HG02973 (cell line): ENCODE data around the gene AGMO.
"Not testable (repeated sequence)": the region's sequence is repeated elsewhere in the genome, so short reads cannot be mapped to it uniquely, and the experiment has no call there.

Source experiments
- ATAC-seq: cut with Tn5 transposase; IDR thresholded peaks from one replicate; pipeline ENCODE4 v1.9.1; 2021; ENCODE audit warnings: moderate library complexity; ENCODE audit not compliant: unreplicated experiment

The AGMO gene

GRCh38 chr7:15560968-15561367 lies 847 bp downstream of the AGMO start:
- ATAC-seq = no peak

- ATAC-seq = no peak
Observed at GRCh38 chr7:15559416-15559928, 2.3 kb downstream of the AGMO start.

DNA sequence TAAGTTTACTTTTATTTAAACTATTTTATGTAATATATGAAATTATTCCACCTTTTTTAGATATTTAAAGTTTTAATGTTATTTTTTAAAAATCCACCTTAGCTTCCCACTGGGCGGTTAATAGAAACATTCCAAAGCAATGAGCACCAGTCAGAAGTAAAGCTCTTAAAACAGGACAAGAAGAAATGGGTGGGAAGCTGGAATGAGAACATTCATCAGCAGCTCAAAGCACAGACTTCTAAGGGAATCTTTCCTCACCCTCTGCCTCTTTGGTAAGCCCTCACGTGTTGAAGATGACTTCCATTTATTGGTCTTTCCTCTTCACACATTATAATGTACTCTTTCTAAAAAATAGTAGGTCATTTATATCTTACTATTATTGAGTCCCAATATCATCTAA lies 3.1 kb downstream of the AGMO start:
- ATAC-seq = no peak

GRCh38 chr7:15557686-15558085 lies 4.1 kb downstream of the AGMO start:
- no peak for ATAC-seq

GRCh38 chr7:15557186-15557585 lies 4.6 kb downstream of the AGMO start:
- ATAC-seq = no peak

DNA sequence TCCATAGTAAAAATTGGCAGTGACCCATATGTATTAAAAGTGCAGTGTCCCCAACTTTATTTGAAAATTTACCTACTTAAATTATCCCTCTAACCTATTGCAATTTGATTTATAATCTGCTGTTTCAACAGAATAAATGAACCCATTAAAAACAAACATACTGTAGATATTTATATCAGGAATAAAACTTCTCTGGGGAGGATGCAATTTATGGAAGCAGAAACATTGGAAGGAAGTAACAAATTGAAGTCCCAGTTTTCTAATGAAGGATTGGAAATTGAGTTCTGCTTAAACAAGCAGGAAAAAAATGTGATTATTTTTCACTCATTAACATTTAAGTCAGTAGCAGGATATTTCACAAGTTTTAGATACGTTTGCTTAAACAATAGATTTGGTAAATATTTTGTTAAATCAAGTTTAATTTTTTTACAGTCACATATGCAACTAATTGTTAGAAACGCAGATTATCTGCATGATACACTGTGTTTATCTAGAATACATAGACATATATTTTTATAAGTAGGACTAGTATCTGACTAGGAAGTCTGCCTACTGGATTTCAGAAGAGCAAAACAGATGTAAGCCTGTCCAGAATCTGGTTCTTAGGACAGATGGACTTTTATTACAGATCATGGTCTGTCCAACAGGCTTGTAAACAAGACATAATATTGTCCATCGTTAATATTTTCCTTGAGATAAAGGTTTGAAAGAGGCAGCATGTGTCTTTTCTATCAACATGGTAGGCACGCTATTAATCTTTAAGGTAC lies 5.3 kb downstream of the AGMO start:
- ATAC-seq = no peak

DNA sequence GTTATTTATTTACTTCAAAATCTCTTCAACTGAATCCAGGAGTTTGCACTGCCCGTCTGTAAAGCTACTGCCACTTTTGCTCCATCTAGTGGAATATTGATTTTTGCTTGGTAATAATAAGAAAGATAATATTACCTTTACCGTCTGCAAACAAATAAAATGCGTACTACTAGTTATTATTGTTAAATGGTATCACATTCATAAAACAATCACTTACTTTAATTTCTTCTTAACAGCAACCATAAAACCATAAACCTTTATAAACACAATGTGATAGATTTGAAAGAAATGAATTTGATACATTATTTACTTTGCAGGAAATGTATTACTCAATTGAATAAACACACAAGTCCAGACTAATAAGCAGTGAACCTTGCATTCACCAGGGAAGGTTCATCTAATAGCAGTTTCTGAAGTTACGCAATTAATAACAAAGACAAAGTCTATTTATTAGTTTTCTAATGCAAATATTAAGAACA lies 6.4 kb downstream of the AGMO start:
- ATAC-seq = no peak

DNA sequence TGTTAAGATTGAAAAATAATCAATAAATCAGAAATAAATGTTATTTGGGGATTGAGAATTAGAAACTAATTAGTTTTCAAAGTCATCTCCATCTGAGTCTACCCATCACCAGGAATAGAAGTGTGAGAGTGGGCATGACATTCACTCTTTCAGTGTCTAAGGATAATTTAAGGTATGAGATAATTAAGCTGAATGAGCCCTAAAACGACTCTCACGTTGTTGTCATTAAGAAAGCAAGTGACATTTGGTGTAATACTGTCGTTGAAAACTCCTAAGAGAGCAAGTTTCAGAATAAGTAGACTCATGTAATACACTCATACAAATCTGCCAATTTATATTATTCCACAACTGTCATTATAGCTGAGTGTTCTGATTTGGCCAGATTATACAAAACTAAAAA lies 7.1 kb downstream of the AGMO start:
- ATAC-seq = no peak

DNA sequence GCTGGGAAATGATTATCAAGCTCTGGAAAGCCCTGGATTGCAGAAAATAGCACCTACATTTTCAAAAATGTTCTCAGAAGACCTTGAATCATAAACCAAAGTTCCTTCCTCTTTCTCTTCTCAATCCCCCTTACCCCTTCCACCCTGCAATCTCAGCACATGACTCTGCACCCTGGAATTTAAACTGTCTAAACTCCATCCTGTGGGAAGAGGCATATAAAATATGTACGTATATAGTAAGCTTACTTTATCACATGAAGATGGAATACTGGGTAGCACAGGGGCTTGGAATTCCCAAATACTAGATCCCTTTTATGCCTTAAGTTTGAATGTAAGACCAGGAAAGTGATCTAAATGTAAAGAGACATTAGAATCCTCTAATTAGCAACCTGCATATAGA lies 7.7 kb downstream of the AGMO start:
- no peak for ATAC-seq

- ATAC-seq = not testable (repeated sequence)
Observed at GRCh38 chr7:15547320-15547719, 14.5 kb downstream of the AGMO start.

DNA sequence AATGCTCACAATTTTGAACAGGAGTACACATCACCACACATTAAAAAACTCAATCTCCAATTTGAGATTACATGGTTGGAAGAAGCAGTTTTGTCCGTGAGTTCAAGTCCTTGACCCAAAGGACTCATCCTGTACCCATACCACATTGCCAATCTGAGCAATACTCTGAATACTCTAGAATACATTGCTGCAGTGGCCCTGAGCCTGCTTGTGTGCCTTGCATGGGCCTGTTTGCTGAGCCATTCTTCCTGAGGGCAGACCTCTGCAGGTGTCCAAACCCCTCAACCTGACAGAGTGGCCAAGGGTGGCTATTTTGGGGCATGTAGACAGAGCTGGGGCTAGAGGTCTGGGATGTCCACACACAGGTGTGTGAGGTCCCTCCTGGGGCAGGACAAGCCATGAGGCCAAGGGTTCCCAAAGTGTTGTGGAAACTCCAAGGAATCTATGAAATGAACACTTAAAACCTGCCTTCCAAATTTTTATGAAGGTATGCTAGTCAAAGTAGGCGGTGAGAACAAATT lies 15.5 kb downstream of the AGMO start:
- ATAC-seq = no peak

- no peak for ATAC-seq
Observed at GRCh38 chr7:15544050-15544449, 17.8 kb downstream of the AGMO start.

DNA sequence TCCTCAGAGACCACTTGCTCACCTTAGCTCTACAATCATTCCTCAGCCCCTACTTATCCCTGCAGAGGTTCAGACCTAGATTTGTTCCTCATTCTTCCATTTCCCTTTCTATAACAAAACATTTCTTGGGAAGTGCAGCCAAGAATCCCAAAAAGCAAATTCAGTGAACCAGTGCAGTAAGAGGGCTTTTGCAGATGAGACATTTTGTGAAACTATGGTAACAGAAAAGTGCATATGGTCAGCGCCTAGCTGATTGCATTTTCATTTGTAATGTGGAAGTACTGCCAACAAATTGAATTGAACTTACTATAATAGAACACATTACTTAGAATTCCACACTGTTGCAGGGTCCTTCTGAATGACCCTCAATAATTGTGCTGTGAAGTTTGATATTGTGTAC lies 18.6 kb downstream of the AGMO start:
- no peak for ATAC-seq

GRCh38 chr7:15527648-15528047 lies 34.2 kb downstream of the AGMO start:
- ATAC-seq = no peak

DNA sequence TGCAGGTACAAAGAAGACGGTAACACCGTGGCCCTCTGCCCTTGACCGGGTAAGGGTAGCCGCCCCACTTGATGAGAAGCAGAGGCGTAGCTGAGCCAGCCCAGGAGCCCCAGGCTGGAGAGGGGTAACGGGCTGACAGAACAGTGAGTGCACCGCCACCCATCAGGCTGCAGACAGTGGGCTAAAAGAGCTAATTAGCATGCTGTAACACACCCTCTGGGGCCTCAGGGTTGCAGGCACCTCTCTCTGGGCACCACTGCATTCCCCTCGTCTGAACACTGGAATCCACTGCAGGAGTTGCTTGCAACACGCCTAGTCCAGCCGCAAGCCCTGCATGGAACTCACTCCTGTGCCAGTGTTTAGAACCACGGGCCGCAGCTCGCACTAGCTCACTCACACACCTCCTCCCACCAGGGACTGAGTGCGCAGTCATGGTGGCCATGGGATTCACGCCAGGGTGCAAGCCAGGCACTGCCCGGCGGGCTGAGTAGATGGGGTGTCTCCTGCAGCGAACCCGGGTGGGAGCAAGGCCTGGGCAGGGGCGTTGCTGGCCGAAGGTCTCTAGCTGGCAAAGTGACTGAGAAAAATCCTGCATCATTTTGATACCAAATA lies 36.1 kb downstream of the AGMO start:
- no peak for ATAC-seq

DNA sequence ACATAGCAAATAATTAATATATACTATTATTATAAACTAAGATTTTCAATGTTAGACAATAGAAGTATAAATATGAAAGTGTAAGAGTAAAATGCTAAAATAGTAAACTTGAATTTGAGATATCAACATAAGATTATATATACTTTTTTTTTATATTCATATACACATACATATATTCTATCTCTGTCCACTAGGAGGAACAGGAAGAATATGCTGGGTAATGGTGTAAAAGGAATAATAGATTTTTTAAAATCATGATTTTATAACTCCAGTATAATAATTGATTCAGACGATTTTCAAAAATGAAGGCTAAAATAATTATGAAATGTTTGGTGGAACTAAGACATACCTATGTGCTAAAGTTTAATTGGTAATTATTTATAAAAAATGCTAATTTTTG lies 37.7 kb downstream of the AGMO start:
- no peak for ATAC-seq

DNA sequence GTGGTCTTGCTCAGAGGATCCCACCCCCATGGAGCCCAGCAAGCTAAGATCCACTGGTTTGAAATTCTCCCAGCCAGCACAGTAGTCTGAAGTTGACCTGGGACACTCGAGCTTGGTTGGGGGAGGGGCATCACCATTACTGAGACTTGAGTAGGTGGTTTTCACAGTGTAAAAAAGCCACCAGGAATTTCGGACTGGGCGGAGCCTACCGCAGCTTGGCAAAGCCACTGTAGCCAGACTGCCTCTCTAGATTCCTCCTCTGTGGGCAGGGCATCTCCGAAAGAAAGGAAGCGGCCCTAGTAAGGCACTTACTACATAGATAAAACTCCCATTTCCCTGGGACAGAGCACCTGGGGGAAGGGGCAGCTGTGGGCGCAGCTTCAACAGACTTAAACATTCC lies 44.0 kb downstream of the AGMO start:
- not testable (repeated sequence) for ATAC-seq

GRCh38 chr7:15515252-15515651 lies 46.6 kb downstream of the AGMO start:
- ATAC-seq = no peak

DNA sequence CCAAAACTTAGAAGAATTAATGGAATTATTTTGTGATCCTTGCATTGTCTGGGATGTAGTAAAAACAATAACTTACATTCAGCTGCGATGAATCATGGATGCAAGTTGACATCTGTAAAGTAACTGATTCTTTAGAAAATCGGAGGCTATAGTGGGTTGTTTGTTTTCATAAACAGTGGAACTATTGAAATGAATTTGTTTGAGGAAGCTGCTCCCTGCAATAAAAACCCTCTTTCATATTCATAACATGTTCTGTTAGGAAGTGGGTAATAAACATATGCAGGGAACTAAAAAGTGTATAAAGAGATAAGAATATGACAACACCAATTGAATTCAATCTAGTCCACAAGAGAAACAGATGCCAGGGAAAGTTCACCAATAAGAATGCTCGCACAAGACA lies 53.6 kb downstream of the AGMO start:
- no peak for ATAC-seq

DNA sequence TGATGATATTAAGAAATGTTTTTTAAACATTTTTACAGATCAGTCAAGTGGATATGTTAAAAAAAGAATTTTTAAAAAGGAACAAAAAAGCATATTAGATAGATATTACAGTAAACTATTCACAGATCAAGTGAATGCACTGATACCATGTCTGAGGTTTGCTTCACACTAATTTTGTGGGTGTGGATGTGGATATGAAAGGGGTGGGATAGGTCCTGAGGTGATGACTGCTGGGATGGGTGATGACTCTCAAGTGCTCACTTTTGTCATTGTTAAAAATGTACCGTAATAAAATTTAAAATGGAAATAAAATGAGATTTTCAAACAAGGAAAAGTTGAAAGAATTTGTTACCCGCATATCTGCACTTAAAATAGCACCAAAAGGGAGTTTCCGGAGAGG lies 54.1 kb downstream of the AGMO start:
- no peak for ATAC-seq

DNA sequence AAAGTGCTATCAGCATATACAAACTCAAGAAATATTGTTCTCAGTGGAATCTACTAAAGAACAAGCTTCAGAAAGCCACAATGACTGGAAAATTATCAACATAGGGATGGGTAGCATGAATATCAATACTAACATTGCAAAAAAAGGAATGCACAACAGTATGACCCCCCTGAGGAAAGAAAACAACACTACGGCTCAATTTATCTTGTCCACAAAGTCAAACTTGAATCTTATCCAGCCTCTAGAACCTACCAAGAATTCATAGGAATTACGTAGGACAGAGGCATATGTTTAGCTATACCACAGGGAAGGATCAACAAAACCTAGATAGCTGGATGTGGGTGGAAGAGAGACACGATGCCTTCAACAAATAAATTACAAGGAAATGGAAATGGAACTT lies 54.6 kb downstream of the AGMO start:
- no peak for ATAC-seq

DNA sequence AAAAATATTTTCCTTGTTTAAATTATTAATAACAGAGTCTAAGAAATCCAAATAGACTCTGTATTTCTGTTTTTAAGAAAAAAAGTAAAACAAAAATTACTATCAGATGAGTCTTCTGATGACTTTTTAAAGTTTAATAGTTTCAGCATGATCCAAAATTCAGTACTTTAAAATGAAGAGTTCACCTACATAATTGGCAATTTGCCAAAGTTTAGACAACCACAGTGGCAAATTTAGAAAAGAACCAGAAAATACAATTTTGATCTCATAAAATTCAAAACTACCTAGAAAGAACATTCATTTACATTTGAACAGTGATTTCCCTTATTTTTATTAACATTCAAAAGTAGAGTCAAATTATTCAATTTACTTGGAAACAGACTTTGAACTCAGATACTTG lies 56.1 kb downstream of the AGMO start:
- ATAC-seq = no peak
